Lower lobe of right lung (tissue), 2 donors: ENCODE results near the gene BRD2. TPM values are rescaled to one million over a fixed set of nuclear protein-coding genes. Genes with fewer than 3 reads are reported as not detected.
A peak's percentile ranks its signal among the peaks of the same experiment; 100 is the strongest.

Experiments
- ATAC-seq, 2 donors: fragments of 200-7000 bp; cut with Tn5 transposase; one replicate each; pipeline ENCODE4 v1.9.1; 2020 to 2022; ENCODE audit warnings: mild to moderate bottlenecking in 2 of 2, moderate library complexity in 2 of 2
- DNase-seq: peaks from one replicate; pipeline ENCODE4 v3.0.0-alpha.2; 2020
- H3K27ac ChIP-seq: fragments of 200-600 bp; one replicate; pipeline ENCODE4 v1.8.0; 2022
- H3K27me3 ChIP-seq: fragments of 200-600 bp; one replicate; pipeline ENCODE4 v1.8.0; 2022; ENCODE audit warnings: low read depth
- H3K36me3 ChIP-seq: fragments of 200-600 bp; one replicate; pipeline ENCODE4 v1.8.0; 2022; ENCODE audit warnings: mild to moderate bottlenecking
- H3K4me1 ChIP-seq: fragments of 200-600 bp; one replicate; pipeline ENCODE4 v1.8.0; 2022
- H3K4me3 ChIP-seq: fragments of 200-600 bp; one replicate; pipeline ENCODE4 v1.8.0; 2022; ENCODE audit warnings: mild to moderate bottlenecking
- H3K9me3 ChIP-seq: fragments of 200-600 bp; one replicate; pipeline ENCODE4 v1.8.0; 2022
- CTCF ChIP-seq: fragments of 200-600 bp; IDR thresholded peaks from one replicate; pipeline ENCODE4 v1.8.0; 2022; ENCODE audit warnings: antibody characterized with exemption, mild to moderate bottlenecking
- intact Hi-C: fragments of 100-400 bp; cut with DNase I; formaldehyde crosslinking; loops from one replicate; pipeline ENCODE4 v1.11.0; 2022
- total RNA-seq: library from RNA; stranded (reverse); fragmentation: NEBNext Ultra II Directional; extraction: Animal tissue kit (Norgen Biotek cat#: 25700); gene quantifications from one replicate; pipeline ENCODE4 v1.2.1, GENCODE V29; 2021
- donor health status: DM: no; HTN: yes; CAD: no; lungs with severe emphysema.

The BRD2 gene
- total RNA-seq, 1 donor from 2014 or later: 173 TPM

- no peaks in the 10 kb centered on the region for H3K4me1 ChIP-seq
- DNase-seq: no peak
- H3K9me3 ChIP-seq: no peaks in the 10 kb centered on the region
- no peak overlapping the region for H3K27ac ChIP-seq
- peaks cover 4% of the 10 kb centered on the region for H3K27me3 ChIP-seq
- H3K36me3 ChIP-seq: no peaks in the 10 kb centered on the region
- ATAC-seq: no peak
- no peak for TF ChIP-seq CTCF
- intact Hi-C loops: no loop called here
- no peak overlapping the region for H3K4me3 ChIP-seq
These were observed 27.1 kb downstream of the BRD2 start for GRCh38 chr6:32995448-32995847.

DNA sequence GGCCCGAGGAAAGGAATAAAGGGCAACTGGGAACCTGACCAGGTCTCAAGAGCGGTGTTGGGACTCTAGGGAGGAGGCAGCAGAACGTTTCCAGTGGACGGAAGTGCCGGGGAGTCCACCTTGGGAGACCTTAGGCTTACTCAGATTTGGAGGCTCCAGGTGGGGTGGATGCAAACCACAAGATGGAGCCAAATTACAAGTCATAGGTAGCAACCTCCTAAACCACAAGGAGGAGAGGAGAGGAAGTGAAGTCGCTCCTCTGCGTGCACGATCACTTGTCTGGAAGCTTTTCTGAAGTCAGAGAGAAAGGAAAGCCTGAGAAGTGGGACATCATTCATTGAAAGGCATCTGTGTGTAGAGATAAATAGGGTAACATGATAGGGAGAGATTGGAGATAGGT lies 31.7 kb downstream of the BRD2 start:
- intact Hi-C loops: no loop called here
- Histone ChIP-seq H3K4me3 (no peak overlapping the region), H3K9me3 (no peaks in the 10 kb centered on the region), H3K27ac (no peak overlapping the region), H3K4me1 (no peaks in the 10 kb centered on the region), H3K36me3 (no peaks in the 10 kb centered on the region), H3K27me3 (peaks cover 4% of the 10 kb centered on the region)
- no peak for TF ChIP-seq CTCF
- DNase-seq: no peak
- ATAC-seq: peak; percentile 43 to 62

DNA sequence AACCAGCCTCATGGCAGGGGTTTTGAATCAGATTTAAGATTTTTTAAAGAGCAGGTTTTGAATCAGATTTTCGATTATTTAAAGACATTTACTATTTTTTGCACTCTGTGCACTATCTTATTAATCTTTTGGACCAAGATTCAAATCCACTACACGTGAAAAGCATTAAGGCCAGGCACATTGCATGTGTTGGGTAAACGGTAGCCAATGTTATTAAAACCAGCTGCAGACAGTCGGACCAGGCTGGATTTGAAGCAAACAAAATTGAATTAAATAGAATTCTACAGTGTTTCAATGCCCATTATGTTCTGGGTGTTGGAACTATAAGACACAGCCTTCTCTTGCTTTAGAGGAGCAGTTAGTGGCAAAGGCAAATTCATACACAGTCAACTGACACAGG lies 33.3 kb downstream of the BRD2 start:
- ATAC-seq (no peak), DNase-seq (no peak)
- intact Hi-C loops: no loop called here

DNA sequence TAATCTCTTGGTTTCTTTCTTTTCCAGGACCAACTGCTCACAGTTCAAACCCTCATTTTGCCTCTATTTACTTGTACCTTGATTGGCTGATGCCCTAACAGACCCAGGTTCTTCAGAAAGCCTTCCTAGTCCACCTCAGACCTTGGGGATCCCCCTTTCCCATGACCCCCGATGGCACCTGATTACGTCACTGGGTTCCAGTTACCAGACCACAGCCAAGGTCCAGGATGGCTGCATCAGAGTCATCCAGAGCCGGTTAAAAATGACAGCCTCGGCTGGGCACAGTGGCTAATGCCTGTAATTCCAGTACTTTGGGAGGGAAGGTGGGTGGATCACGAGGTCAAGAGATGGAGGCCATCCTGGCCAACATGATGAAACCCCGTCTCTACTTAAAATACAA lies 36.5 kb downstream of the BRD2 start:
- ATAC-seq (no peak), DNase-seq (no peak)
- intact Hi-C loops: no loop called here
- H3K27ac ChIP-seq: no peak overlapping the region
- no peak overlapping the region for H3K4me3 ChIP-seq
- no peaks in the 10 kb centered on the region for H3K27me3 ChIP-seq
- no peak for TF ChIP-seq CTCF
- H3K4me1 ChIP-seq: peaks cover 12% of the 10 kb centered on the region
- no peaks in the 10 kb centered on the region for H3K36me3 ChIP-seq
- no peaks in the 10 kb centered on the region for H3K9me3 ChIP-seq

More for the DNA sequence above, 33.3 kb downstream of the BRD2 start:
- no peak overlapping the region for H3K27ac ChIP-seq
- H3K9me3 ChIP-seq: no peaks in the 10 kb centered on the region
- peaks cover 4% of the 10 kb centered on the region for H3K27me3 ChIP-seq
- H3K4me3 ChIP-seq: no peak overlapping the region
- no peaks in the 10 kb centered on the region for H3K36me3 ChIP-seq
- TF ChIP-seq CTCF: no peak
- H3K4me1 ChIP-seq: no peaks in the 10 kb centered on the region

DNA sequence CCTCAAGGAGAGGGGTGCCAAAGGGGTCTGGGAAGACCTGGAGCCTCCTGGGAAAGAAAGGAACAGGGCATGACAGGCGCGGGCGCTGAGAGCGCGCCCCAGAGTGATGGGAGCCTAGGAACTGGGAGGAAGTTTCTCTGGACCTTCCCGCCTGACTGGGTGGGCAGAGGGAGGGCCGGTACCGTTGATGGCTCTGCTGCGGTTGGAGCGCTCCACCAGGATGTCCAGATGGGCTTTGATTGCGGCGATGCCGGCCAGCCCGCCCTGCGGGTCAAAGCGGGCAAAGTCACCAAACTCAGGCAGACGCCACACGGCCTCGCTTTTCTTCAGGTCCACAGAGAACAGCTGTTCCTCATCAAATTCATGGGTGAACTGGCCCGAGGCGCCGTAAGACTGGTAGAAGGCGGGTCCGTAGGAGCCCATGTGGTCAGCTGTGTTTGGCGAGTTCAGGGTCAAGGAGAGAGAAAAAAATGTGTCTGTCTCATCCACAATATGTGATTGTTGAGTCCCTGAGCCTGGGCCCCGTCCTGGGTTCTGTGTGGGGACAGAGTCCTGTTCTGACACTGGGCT lies 39.5 kb downstream of the BRD2 start:
- intact Hi-C loops: no loop called here
- Histone ChIP-seq H3K27ac (no peak overlapping the region), H3K36me3 (no peaks in the 10 kb centered on the region), H3K4me3 (no peak overlapping the region), H3K27me3 (no peaks in the 10 kb centered on the region), H3K9me3 (no peaks in the 10 kb centered on the region), H3K4me1 (peaks cover 12% of the 10 kb centered on the region)
- no peak for TF ChIP-seq CTCF
- DNase-seq: no peak
- no peak for ATAC-seq
